Glutamatergic neuron (in vitro differentiated cells): ENCODE results near the gene ASNSD1. TPM values are rescaled to one million over a fixed set of nuclear protein-coding genes. Genes with fewer than 3 reads are reported as not detected.
A peak's percentile ranks its signal among the peaks of the same experiment; 100 is the strongest.

Source experiments
- DNase-seq: peaks from one replicate; pipeline ENCODE4 v3.0.0; 2022
- H3K27ac Mint-ChIP-seq: one replicate; pipeline ENCODE4 v1.8.0; 2020; ENCODE audit warnings: mild to moderate bottlenecking, mixed read lengths, inconsistent platforms; ENCODE audit not compliant: unreplicated experiment
- H3K27me3 Mint-ChIP-seq: one replicate; pipeline ENCODE4 v1.8.0; 2020; ENCODE audit warnings: mild to moderate bottlenecking, moderate library complexity, mixed read lengths, inconsistent platforms; ENCODE audit not compliant: unreplicated experiment
- H3K36me3 Mint-ChIP-seq: one replicate; pipeline ENCODE4 v1.8.0; 2020; ENCODE audit warnings: mild to moderate bottlenecking, mixed read lengths, inconsistent platforms; ENCODE audit not compliant: unreplicated experiment
- H3K4me1 Mint-ChIP-seq: one replicate; pipeline ENCODE4 v1.8.0; 2020; ENCODE audit warnings: mild to moderate bottlenecking, low read depth, mixed read lengths, inconsistent platforms; ENCODE audit not compliant: unreplicated experiment
- H3K4me3 Mint-ChIP-seq: one replicate; pipeline ENCODE4 v1.8.0; 2020; ENCODE audit warnings: mild to moderate bottlenecking, mixed read lengths, inconsistent platforms; ENCODE audit not compliant: unreplicated experiment
- H3K9me3 Mint-ChIP-seq: one replicate; pipeline ENCODE4 v1.8.0; 2020; ENCODE audit warnings: mild to moderate bottlenecking, moderate library complexity, mixed read lengths, inconsistent platforms; ENCODE audit not compliant: unreplicated experiment
- CTCF ChIP-seq: fragments of 200-600 bp; sonication (generic); IDR thresholded peaks from one replicate; pipeline ENCODE4 v1.5.0; 2021; ENCODE audit not compliant: partially characterized antibody, unreplicated experiment
- long read RNA-seq: library from polyadenylated mRNA; unstranded; transcript quantifications from one replicate; pipeline ENCODE4 v2.0.0, GENCODE V29; 2020; ENCODE audit not compliant: unreplicated experiment
- total RNA-seq: library from RNA; stranded (reverse); fragmentation: NEBNext Ultra II Directional; extraction: Animal tissue kit (Norgen Biotek cat#: 25700); gene quantifications from one replicate; pipeline ENCODE4 v1.2.1, GENCODE V29; 2021; ENCODE audit not compliant: unreplicated experiment

Gene ASNSD1
- total RNA-seq = 39.9 TPM
- long read RNA-seq, transcript ASNSD1-201 (6 exons, 2,450 nt) = major isoform, 24 of 33 reads
- long read RNA-seq, partial matches to known transcripts = 0 of 33 reads
- long read RNA-seq, other reads (novel, unspliced or antisense) = 8 of 33 reads

- TF ChIP-seq CTCF = peak; percentile 92
- H3K4me1 Mint-ChIP-seq = no peaks in the 10 kb centered on the region
- H3K27ac Mint-ChIP-seq = no peak within 1 kb of the TSS
- no peak within 1 kb of the TSS for H3K4me3 Mint-ChIP-seq
- no peaks in the 10 kb centered on the region for H3K36me3 Mint-ChIP-seq
- H3K27me3 Mint-ChIP-seq = no peaks in the 10 kb centered on the region
- H3K9me3 Mint-ChIP-seq = no peaks in the 10 kb centered on the region
- DNase-seq = peak; percentile 100
These were observed at the start of gene ASNSD1 for GRCh38 chr2:189661148-189661956. TSS of gene ASNSD1 (plus strand) at chr2:189661459. CDS start at chr2:189666133, 4,674 bp downstream.

- Mint-ChIP-seq H3K27ac (no peak overlapping the region), H3K4me3 (no peak overlapping the region)
- TF ChIP-seq CTCF = no peak
These were observed 48.1 kb upstream of the ASNSD1 start for GRCh38 chr2:189613077-189613636.

GRCh38 chr2:189613650-189614420 is 47.4 kb upstream of the ASNSD1 start:
- Mint-ChIP-seq H3K27ac (no peak overlapping the region), H3K9me3 (no peaks in the 10 kb centered on the region), H3K36me3 (no peaks in the 10 kb centered on the region), H3K27me3 (no peaks in the 10 kb centered on the region), H3K4me1 (no peaks in the 10 kb centered on the region), H3K4me3 (no peak overlapping the region)
- DNase-seq = no peak
- no peak for TF ChIP-seq CTCF

More at GRCh38 chr2:189613077-189613636, 48.1 kb upstream of the ASNSD1 start:
- DNase-seq = no peak
- no peaks in the 10 kb centered on the region for H3K36me3 Mint-ChIP-seq
- no peaks in the 10 kb centered on the region for H3K27me3 Mint-ChIP-seq
- no peaks in the 10 kb centered on the region for H3K9me3 Mint-ChIP-seq
- no peaks in the 10 kb centered on the region for H3K4me1 Mint-ChIP-seq

- Mint-ChIP-seq H3K4me1 (no peaks in the 10 kb centered on the region), H3K9me3 (no peaks in the 10 kb centered on the region), H3K27ac (no peak overlapping the region), H3K4me3 (no peak overlapping the region), H3K36me3 (no peaks in the 10 kb centered on the region), H3K27me3 (no peaks in the 10 kb centered on the region)
- no peak for DNase-seq
- no peak for TF ChIP-seq CTCF
These were observed 46.7 kb upstream of the ASNSD1 start for GRCh38 chr2:189614585-189614984.
